Muscle layer of duodenum (tissue), 2 donors: Measurements from ENCODE around the gene SHROOM3.

Source experiments
- H3K27ac ChIP-seq: one replicate; pipeline ENCODE4 v1.7.0; 2013; ENCODE audit warnings: mild to moderate bottlenecking, low read length
- H3K27me3 ChIP-seq: one replicate; pipeline ENCODE4 v1.7.0; 2013; ENCODE audit warnings: low read depth, mild to moderate bottlenecking, control low read depth, low read length
- H3K36me3 ChIP-seq, 2 donors: one replicate each; pipeline ENCODE4 v1.7.0; 2013; ENCODE audit warnings: low read length in 2 of 2, control low read depth in 1 of 2, mild to moderate bottlenecking in 1 of 2; ENCODE audit not compliant: insufficient read depth in 2 of 2, control insufficient read depth in 1 of 2
- H3K4me1 ChIP-seq, 2 donors: one replicate each; pipeline ENCODE4 v1.7.0; 2013; ENCODE audit warnings: low read length in 2 of 2, mild to moderate bottlenecking in 2 of 2, control low read depth in 1 of 2, moderate library complexity in 1 of 2; ENCODE audit not compliant: insufficient read depth in 2 of 2, control insufficient read depth in 1 of 2
- H3K4me3 ChIP-seq, 2 donors: one replicate each; pipeline ENCODE4 v1.7.0; 2013; ENCODE audit warnings: low read length in 2 of 2, low read depth in 1 of 2, mild to moderate bottlenecking in 1 of 2
- H3K9me3 ChIP-seq, 2 donors: one replicate each; pipeline ENCODE4 v1.7.0; 2013; ENCODE audit warnings: low read length in 2 of 2, control low read depth in 1 of 2, mild to moderate bottlenecking in 1 of 2; ENCODE audit not compliant: control insufficient read depth in 1 of 2
- donor health status: healthy.

SHROOM3 gene

GRCh38 chr4:76545226-76545884 is 110.3 kb downstream of the SHROOM3 start:
- Histone ChIP-seq H3K9me3 (no peaks in the 10 kb centered on the region), H3K4me1 (no peaks in the 10 kb centered on the region), H3K27ac (no peak overlapping the region), H3K36me3 (peaks cover 0 to 4% of the 10 kb centered on the region in 2 donors), H3K4me3 (no peak overlapping the region), H3K27me3 (no peaks in the 10 kb centered on the region)

- H3K36me3 ChIP-seq, result peaks cover 0 to 4% of the 10 kb centered on the region in 2 donors
- H3K4me1 ChIP-seq, result no peaks in the 10 kb centered on the region
- no peaks in the 10 kb centered on the region for H3K27me3 ChIP-seq
- H3K9me3 ChIP-seq, result no peaks in the 10 kb centered on the region
- no peak overlapping the region for H3K27ac ChIP-seq
- H3K4me3 ChIP-seq, result no peak overlapping the region
These were observed 111.3 kb downstream of the SHROOM3 start for GRCh38 chr4:76546327-76546726.

GRCh38 chr4:76546759-76547742 is 112.0 kb downstream of the SHROOM3 start:
- Histone ChIP-seq H3K9me3 (no peaks in the 10 kb centered on the region), H3K27me3 (no peaks in the 10 kb centered on the region), H3K36me3 (peaks cover 0 to 4% of the 10 kb centered on the region in 2 donors), H3K27ac (no peak overlapping the region), H3K4me3 (no peak overlapping the region), H3K4me1 (no peaks in the 10 kb centered on the region)

- H3K9me3 ChIP-seq, result no peaks in the 10 kb centered on the region
- H3K36me3 ChIP-seq, result peaks cover 0 to 4% of the 10 kb centered on the region in 2 donors
- no peaks in the 10 kb centered on the region for H3K27me3 ChIP-seq
- no peak overlapping the region for H3K27ac ChIP-seq
- H3K4me3 ChIP-seq, result no peak overlapping the region
- H3K4me1 ChIP-seq, result no peaks in the 10 kb centered on the region
These were observed 113.7 kb downstream of the SHROOM3 start for GRCh38 chr4:76548704-76549103.

GRCh38 chr4:76549765-76550164 is 114.7 kb downstream of the SHROOM3 start:
- no peaks in the 10 kb centered on the region for H3K27me3 ChIP-seq
- H3K27ac ChIP-seq, result no peak overlapping the region
- H3K9me3 ChIP-seq, result no peaks in the 10 kb centered on the region
- peaks cover 0 to 4% of the 10 kb centered on the region in 2 donors for H3K36me3 ChIP-seq
- H3K4me3 ChIP-seq, result no peak overlapping the region
- no peaks in the 10 kb centered on the region for H3K4me1 ChIP-seq

GRCh38 chr4:76550966-76551780 is 116.1 kb downstream of the SHROOM3 start:
- H3K4me1 ChIP-seq, result no peaks in the 10 kb centered on the region
- no peaks in the 10 kb centered on the region for H3K9me3 ChIP-seq
- H3K4me3 ChIP-seq, result no peak overlapping the region
- H3K27me3 ChIP-seq, result no peaks in the 10 kb centered on the region
- H3K36me3 ChIP-seq, result peaks cover 0 to 4% of the 10 kb centered on the region in 2 donors
- H3K27ac ChIP-seq, result no peak overlapping the region

- H3K36me3 ChIP-seq, result no peaks in the 10 kb centered on the region
- H3K4me3 ChIP-seq, result no peak overlapping the region
These were observed 119.6 kb downstream of the SHROOM3 start for GRCh38 chr4:76554630-76555029.

GRCh38 chr4:76556452-76556851 is 121.4 kb downstream of the SHROOM3 start:
- Histone ChIP-seq H3K27ac (no peak overlapping the region), H3K4me3 (no peak overlapping the region), H3K9me3 (no peaks in the 10 kb centered on the region), H3K4me1 (no peaks in the 10 kb centered on the region), H3K36me3 (no peaks in the 10 kb centered on the region), H3K27me3 (no peaks in the 10 kb centered on the region)

More at GRCh38 chr4:76554630-76555029, 119.6 kb downstream of the SHROOM3 start:
- no peaks in the 10 kb centered on the region for H3K4me1 ChIP-seq
- H3K27me3 ChIP-seq, result no peaks in the 10 kb centered on the region
- no peaks in the 10 kb centered on the region for H3K9me3 ChIP-seq
- H3K27ac ChIP-seq, result no peak overlapping the region

- no peaks in the 10 kb centered on the region for H3K9me3 ChIP-seq
- H3K4me1 ChIP-seq, result peaks cover 0 to 8% of the 10 kb centered on the region in 2 donors
- H3K36me3 ChIP-seq, result no peaks in the 10 kb centered on the region
- H3K27me3 ChIP-seq, result no peaks in the 10 kb centered on the region
- no peak overlapping the region for H3K4me3 ChIP-seq
- no peak overlapping the region for H3K27ac ChIP-seq
These were observed 123.6 kb downstream of the SHROOM3 start for GRCh38 chr4:76558396-76559235.

GRCh38 chr4:76559236-76560071 is 124.4 kb downstream of the SHROOM3 start:
- Histone ChIP-seq H3K36me3 (no peaks in the 10 kb centered on the region), H3K4me3 (no peak overlapping the region), H3K9me3 (no peaks in the 10 kb centered on the region), H3K27me3 (no peaks in the 10 kb centered on the region), H3K27ac (no peak overlapping the region), H3K4me1 (peaks cover 0 to 8% of the 10 kb centered on the region in 2 donors)
